GM12878 (cell line): ENCODE results near the gene SLC27A5. TPM values are rescaled to one million over a fixed set of nuclear protein-coding genes. Genes with fewer than 3 reads are reported as not detected.
A peak's percentile ranks its signal among the peaks of the same experiment; 100 is the strongest.

Experiments used
- BACH1 ChIP-seq: fragments of 450-650 bp; IDR thresholded peaks from 2 replicates; pipeline ENCODE4 v1.6.1; 2017; ENCODE audit warnings: mild to moderate bottlenecking, borderline replicate concordance
- BMI1 ChIP-seq: fragments of 450-650 bp; IDR thresholded peaks from 2 replicates; pipeline ENCODE4 v1.6.1; 2016; ENCODE audit warnings: mild to moderate bottlenecking, moderate library complexity, borderline replicate concordance
- E2F4 ChIP-seq: IDR thresholded peaks from 2 replicates; pipeline ENCODE4 v1.6.1; 2012; ENCODE audit warnings: low read depth, low read length, improper control_type of control experiment
- FOS ChIP-seq: IDR thresholded peaks from 3 replicates; pipeline ENCODE4 v1.6.1; 2011; ENCODE audit warnings: borderline replicate concordance; ENCODE audit not compliant: insufficient read length; ENCODE audit errors: extremely low read depth
- FOXM1 ChIP-seq: IDR thresholded peaks from 2 replicates; pipeline ENCODE4 v1.6.1; 2012; ENCODE audit warnings: low read depth, mild to moderate bottlenecking, inconsistent platforms, low read length, moderate library complexity
- IKZF1 ChIP-seq: fragments of 450-650 bp; conservative IDR thresholded peaks from 2 replicates; pipeline ENCODE4 v1.6.1; 2017; ENCODE audit warnings: antibody characterized with exemption, mild to moderate bottlenecking
- KAT2A ChIP-seq: conservative IDR thresholded peaks from 2 replicates; pipeline ENCODE4 v1.6.1; 2011; ENCODE audit warnings: low read depth, low read length; ENCODE audit not compliant: control insufficient read depth
- KLF5 ChIP-seq: fragments of 450-650 bp; IDR thresholded peaks from 2 replicates; pipeline ENCODE4 v1.6.1; 2014; ENCODE audit warnings: mild to moderate bottlenecking; ENCODE audit not compliant: partially characterized antibody
- MLLT1 ChIP-seq: fragments of 450-650 bp; IDR thresholded peaks from 2 replicates; pipeline ENCODE4 v1.6.1; 2016; ENCODE audit warnings: mild to moderate bottlenecking
- NR2C2 ChIP-seq: IDR thresholded peaks from 2 replicates; pipeline ENCODE4 v1.6.1; 2011; ENCODE audit warnings: borderline replicate concordance, low read depth; ENCODE audit not compliant: control insufficient read depth, insufficient read length
- POLR2A ChIP-seq: IDR thresholded peaks from 2 replicates; pipeline ENCODE4 v1.6.1; 2011; ENCODE audit warnings: low read depth, mild to moderate bottlenecking, low read length
- POLR2AphosphoS5 ChIP-seq: IDR thresholded peaks from 2 replicates; pipeline ENCODE4 v1.6.1; 2011; ENCODE audit warnings: mild to moderate bottlenecking, low read length, inconsistent platforms
- TAF1 ChIP-seq: IDR thresholded peaks from 2 replicates; pipeline ENCODE4 v1.6.1; 2011; ENCODE audit warnings: mild to moderate bottlenecking, low read depth, low read length, borderline replicate concordance
- polyA plus RNA-seq, 11 experiments: library from polyadenylated mRNA; depleted of rRNA in 4 of 11; unstranded in 6 of 11; stranded (reverse) in 5 of 11; fragments of >200 nt; fragmentation: Nextera tagmentation in 4 of 11; fragmentation: Illumina TruSeq in 1 of 11; extraction: Ambion mirVana in 4 of 11; extraction: Trizol in 1 of 11; gene quantifications; 1 replicate in 1 of 11; 2 replicates in 10 of 11; pipeline versions ENCODE4 v1.2.1 to v1.2.3, GENCODE V29; 2011 to 2016; ENCODE audit warnings: inconsistent platforms in 2 of 11, missing spikeins in 2 of 11, low read depth in 1 of 11
- total RNA-seq, 4 experiments: library from RNA; depleted of rRNA in 3 of 4; stranded (reverse); fragments of >200 nt in 3 of 4; fragmentation: Illumina TruSeq in 1 of 4; extraction: Trizol in 1 of 4; gene quantifications; 2 replicates each; pipeline versions ENCODE4 v1.2.1 to v1.2.3, GENCODE V29; 2013 to 2021
- TF ChIP-seq, protein P1 (sequence below): fragments of 450-650 bp; IDR thresholded peaks from 2 replicates; pipeline ENCODE4 v1.6.1; 2018; ENCODE audit warnings: mild to moderate bottlenecking, low read depth, moderate library complexity; ENCODE audit not compliant: partially characterized antibody
- TF ChIP-seq, protein P2 (sequence below): IDR thresholded peaks from 2 replicates; pipeline ENCODE4 v1.6.1; 2011; ENCODE audit warnings: low read depth, mild to moderate bottlenecking, low read length, moderate library complexity, borderline replicate concordance; ENCODE audit errors: extremely low read depth
- TF ChIP-seq, protein P3 (sequence below): fragments of 450-650 bp; IDR thresholded peaks from 2 replicates; pipeline ENCODE4 v1.6.1; 2017; ENCODE audit warnings: mild to moderate bottlenecking, moderate library complexity

The SLC27A5 gene
- total and polyA plus RNA-seq, 10 of the 15 experiments (the other 5 are each of a cell fraction or from before 2014, with no cell fraction given): 21.2 to 127 (median 31.8) TPM

GRCh38 chr19:58550362-58551122, 38.8 kb upstream of the SLC27A5 start (continued):
- TF ChIP-seq, protein P1, sequence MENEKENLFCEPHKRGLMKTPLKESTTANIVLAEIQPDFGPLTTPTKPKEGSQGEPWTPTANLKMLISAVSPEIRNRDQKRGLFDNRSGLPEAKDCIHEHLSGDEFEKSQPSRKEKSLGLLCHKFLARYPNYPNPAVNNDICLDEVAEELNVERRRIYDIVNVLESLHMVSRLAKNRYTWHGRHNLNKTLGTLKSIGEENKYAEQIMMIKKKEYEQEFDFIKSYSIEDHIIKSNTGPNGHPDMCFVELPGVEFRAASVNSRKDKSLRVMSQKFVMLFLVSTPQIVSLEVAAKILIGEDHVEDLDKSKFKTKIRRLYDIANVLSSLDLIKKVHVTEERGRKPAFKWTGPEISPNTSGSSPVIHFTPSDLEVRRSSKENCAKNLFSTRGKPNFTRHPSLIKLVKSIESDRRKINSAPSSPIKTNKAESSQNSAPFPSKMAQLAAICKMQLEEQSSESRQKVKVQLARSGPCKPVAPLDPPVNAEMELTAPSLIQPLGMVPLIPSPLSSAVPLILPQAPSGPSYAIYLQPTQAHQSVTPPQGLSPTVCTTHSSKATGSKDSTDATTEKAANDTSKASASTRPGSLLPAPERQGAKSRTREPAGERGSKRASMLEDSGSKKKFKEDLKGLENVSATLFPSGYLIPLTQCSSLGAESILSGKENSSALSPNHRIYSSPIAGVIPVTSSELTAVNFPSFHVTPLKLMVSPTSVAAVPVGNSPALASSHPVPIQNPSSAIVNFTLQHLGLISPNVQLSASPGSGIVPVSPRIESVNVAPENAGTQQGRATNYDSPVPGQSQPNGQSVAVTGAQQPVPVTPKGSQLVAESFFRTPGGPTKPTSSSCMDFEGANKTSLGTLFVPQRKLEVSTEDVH: no peak
- TF ChIP-seq FOS (no peak), TAF1 (no peak), FOXM1 (no peak), E2F4 (no peak), BACH1 (0 out of 2 replicates have a peak, but pooled peaks have one; percentile 17), POLR2AphosphoS5 (peak; percentile 28), MLLT1 (no peak), NR2C2 (no peak), KAT2A (no peak), BMI1 (no peak), POLR2A (peak; percentile 4; the same call in 1 of the 2 replicates), IKZF1 (no peak), KLF5 (no peak)
- TF ChIP-seq, protein P2, sequence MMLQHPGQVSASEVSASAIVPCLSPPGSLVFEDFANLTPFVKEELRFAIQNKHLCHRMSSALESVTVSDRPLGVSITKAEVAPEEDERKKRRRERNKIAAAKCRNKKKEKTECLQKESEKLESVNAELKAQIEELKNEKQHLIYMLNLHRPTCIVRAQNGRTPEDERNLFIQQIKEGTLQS: no peak
- TF ChIP-seq, protein P3, sequence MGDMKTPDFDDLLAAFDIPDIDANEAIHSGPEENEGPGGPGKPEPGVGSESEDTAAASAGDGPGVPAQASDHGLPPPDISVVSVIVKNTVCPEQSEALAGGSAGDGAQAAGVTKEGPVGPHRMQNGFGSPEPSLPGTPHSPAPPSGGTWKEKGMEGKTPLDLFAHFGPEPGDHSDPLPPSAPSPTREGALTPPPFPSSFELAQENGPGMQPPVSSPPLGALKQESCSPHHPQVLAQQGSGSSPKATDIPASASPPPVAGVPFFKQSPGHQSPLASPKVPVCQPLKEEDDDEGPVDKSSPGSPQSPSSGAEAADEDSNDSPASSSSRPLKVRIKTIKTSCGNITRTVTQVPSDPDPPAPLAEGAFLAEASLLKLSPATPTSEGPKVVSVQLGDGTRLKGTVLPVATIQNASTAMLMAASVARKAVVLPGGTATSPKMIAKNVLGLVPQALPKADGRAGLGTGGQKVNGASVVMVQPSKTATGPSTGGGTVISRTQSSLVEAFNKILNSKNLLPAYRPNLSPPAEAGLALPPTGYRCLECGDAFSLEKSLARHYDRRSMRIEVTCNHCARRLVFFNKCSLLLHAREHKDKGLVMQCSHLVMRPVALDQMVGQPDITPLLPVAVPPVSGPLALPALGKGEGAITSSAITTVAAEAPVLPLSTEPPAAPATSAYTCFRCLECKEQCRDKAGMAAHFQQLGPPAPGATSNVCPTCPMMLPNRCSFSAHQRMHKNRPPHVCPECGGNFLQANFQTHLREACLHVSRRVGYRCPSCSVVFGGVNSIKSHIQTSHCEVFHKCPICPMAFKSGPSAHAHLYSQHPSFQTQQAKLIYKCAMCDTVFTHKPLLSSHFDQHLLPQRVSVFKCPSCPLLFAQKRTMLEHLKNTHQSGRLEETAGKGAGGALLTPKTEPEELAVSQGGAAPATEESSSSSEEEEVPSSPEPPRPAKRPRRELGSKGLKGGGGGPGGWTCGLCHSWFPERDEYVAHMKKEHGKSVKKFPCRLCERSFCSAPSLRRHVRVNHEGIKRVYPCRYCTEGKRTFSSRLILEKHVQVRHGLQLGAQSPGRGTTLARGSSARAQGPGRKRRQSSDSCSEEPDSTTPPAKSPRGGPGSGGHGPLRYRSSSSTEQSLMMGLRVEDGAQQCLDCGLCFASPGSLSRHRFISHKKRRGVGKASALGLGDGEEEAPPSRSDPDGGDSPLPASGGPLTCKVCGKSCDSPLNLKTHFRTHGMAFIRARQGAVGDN: no peak
